DND-41 (cell line): Measurements from ENCODE around the gene TJP3.

Source experiments
- ATAC-seq: fragments of 200-7000 bp; cut with Tn5 transposase; 3 replicates; pipeline ENCODE4 v1.9.1; 2021; ENCODE audit warnings: low read depth; ENCODE audit not compliant: insufficient read depth
- DNase-seq: peaks from one replicate; pipeline ENCODE4 v3.0.0-alpha.2; 2020
- H2AFZ ChIP-seq: 2 replicates; pipeline ENCODE4 v1.6.0; 2012; ENCODE audit warnings: low read depth, low read length
- H3K27ac ChIP-seq: 2 replicates; pipeline ENCODE4 v1.5.1; 2012; ENCODE audit warnings: low read length, inconsistent platforms
- H3K27me3 ChIP-seq: fragments of 200-600 bp; sonication (generic); 2 replicates; pipeline ENCODE4 v1.6.0; 2012; ENCODE audit warnings: low read length, mild to moderate bottlenecking, inconsistent platforms; ENCODE audit not compliant: insufficient read depth, poor library complexity
- H3K36me3 ChIP-seq: 2 replicates; pipeline ENCODE4 v1.5.1; 2012; ENCODE audit warnings: low read length, inconsistent platforms; ENCODE audit not compliant: insufficient read depth
- H3K4me1 ChIP-seq: 2 replicates; pipeline ENCODE4 v1.5.1; 2012; ENCODE audit warnings: mild to moderate bottlenecking, low read length; ENCODE audit not compliant: insufficient read depth
- H3K4me2 ChIP-seq: 2 replicates; pipeline ENCODE4 v1.6.0; 2012; ENCODE audit warnings: mild to moderate bottlenecking, moderate library complexity, low read length, inconsistent platforms; ENCODE audit not compliant: insufficient read depth
- H3K4me3 ChIP-seq, 2 experiments: fragments of 200-600 bp in 1 of 2; shearing (Covaris generic) in 1 of 2; 2 replicates each; pipeline ENCODE4 v1.5.1; 2012 to 2016; ENCODE audit warnings: inconsistent platforms in 2 of 2, low read length in 2 of 2, mild to moderate bottlenecking in 2 of 2, low read depth in 1 of 2, moderate library complexity in 1 of 2
- H3K79me2 ChIP-seq: 2 replicates; pipeline ENCODE4 v1.6.0; 2012; ENCODE audit warnings: low read length, inconsistent platforms; ENCODE audit not compliant: insufficient read depth
- H3K9ac ChIP-seq: 2 replicates; pipeline ENCODE4 v1.6.0; 2012; ENCODE audit warnings: low read depth, mild to moderate bottlenecking, inconsistent platforms, low read length, moderate library complexity
- H3K9me3 ChIP-seq: 2 replicates; pipeline ENCODE4 v1.5.1; 2012; ENCODE audit warnings: low read length, moderate library complexity, mild to moderate bottlenecking, inconsistent platforms; ENCODE audit not compliant: insufficient read depth, severe bottlenecking
- H4K20me1 ChIP-seq: 2 replicates; pipeline ENCODE4 v1.6.0; 2012; ENCODE audit warnings: low read length; ENCODE audit not compliant: insufficient read depth
- EZH2 ChIP-seq: IDR thresholded peaks from 3 replicates; pipeline ENCODE4 v1.6.1; 2012; ENCODE audit warnings: borderline replicate concordance, low read depth, mild to moderate bottlenecking, moderate library complexity, low read length, inconsistent platforms; ENCODE audit not compliant: severe bottlenecking
- TF ChIP-seq, protein P1 (sequence below): IDR thresholded peaks from 2 replicates; pipeline ENCODE4 v1.5.1; 2012; ENCODE audit warnings: borderline replicate concordance, low read length, moderate library complexity, mild to moderate bottlenecking; ENCODE audit not compliant: poor library complexity, severe bottlenecking; ENCODE audit errors: extremely low read depth

The TJP3 gene

GRCh38 chr19:3768748-3769099 is 60.5 kb downstream of the TJP3 start:
- Histone ChIP-seq H3K4me1 (0 out of 2 replicates have a peak, but pooled peaks cover 2% of the 10 kb centered on the region), H3K4me3 (no peak overlapping the region), H3K4me2 (no peak overlapping the region), H3K27me3 (no peaks in the 10 kb centered on the region), H3K79me2 (no peaks in the 10 kb centered on the region), H3K9me3 (no peaks in the 10 kb centered on the region), H3K36me3 (peaks cover 34% of the 10 kb centered on the region), H2AFZ (no peak overlapping the region), H3K27ac (no peak overlapping the region), H4K20me1 (no peaks in the 10 kb centered on the region), H3K9ac (no peak overlapping the region)
- DNase-seq (no peak), ATAC-seq (no peak)
- TF ChIP-seq, protein P1, sequence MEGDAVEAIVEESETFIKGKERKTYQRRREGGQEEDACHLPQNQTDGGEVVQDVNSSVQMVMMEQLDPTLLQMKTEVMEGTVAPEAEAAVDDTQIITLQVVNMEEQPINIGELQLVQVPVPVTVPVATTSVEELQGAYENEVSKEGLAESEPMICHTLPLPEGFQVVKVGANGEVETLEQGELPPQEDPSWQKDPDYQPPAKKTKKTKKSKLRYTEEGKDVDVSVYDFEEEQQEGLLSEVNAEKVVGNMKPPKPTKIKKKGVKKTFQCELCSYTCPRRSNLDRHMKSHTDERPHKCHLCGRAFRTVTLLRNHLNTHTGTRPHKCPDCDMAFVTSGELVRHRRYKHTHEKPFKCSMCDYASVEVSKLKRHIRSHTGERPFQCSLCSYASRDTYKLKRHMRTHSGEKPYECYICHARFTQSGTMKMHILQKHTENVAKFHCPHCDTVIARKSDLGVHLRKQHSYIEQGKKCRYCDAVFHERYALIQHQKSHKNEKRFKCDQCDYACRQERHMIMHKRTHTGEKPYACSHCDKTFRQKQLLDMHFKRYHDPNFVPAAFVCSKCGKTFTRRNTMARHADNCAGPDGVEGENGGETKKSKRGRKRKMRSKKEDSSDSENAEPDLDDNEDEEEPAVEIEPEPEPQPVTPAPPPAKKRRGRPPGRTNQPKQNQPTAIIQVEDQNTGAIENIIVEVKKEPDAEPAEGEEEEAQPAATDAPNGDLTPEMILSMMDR = no peak
- no peak for TF ChIP-seq EZH2

- H3K27ac ChIP-seq = no peak overlapping the region
- H3K36me3 ChIP-seq = peaks cover 34% of the 10 kb centered on the region
- H3K9me3 ChIP-seq = no peaks in the 10 kb centered on the region
- H3K9ac ChIP-seq = no peak overlapping the region
- no peak overlapping the region for H3K4me2 ChIP-seq
- H3K4me1 ChIP-seq = no peaks in the 10 kb centered on the region
- DNase-seq (no peak), ATAC-seq (no peak)
- no peaks in the 10 kb centered on the region for H4K20me1 ChIP-seq
- H3K4me3 ChIP-seq = no peak overlapping the region
- H2AFZ ChIP-seq = no peak overlapping the region
- no peak for TF ChIP-seq EZH2
- TF ChIP-seq, protein P1 = no peak
- H3K27me3 ChIP-seq = no peaks in the 10 kb centered on the region
- no peaks in the 10 kb centered on the region for H3K79me2 ChIP-seq
These were observed 61.3 kb downstream of the TJP3 start for GRCh38 chr19:3769494-3769893.

GRCh38 chr19:3770136-3770999 is 62.2 kb downstream of the TJP3 start:
- Histone ChIP-seq H3K9ac (no peak overlapping the region), H3K79me2 (no peaks in the 10 kb centered on the region), H3K36me3 (peaks cover 29% of the 10 kb centered on the region), H3K27ac (no peak overlapping the region), H3K4me3 (no peak overlapping the region), H3K4me2 (no peak overlapping the region), H3K9me3 (no peaks in the 10 kb centered on the region), H3K4me1 (no peaks in the 10 kb centered on the region), H3K27me3 (no peaks in the 10 kb centered on the region), H4K20me1 (no peaks in the 10 kb centered on the region), H2AFZ (no peak overlapping the region)
- DNase-seq (no peak), ATAC-seq (no peak)
- TF ChIP-seq, protein P1 = no peak
- TF ChIP-seq EZH2 = no peak
